ENCODE results near the gene SLC43A3. TPM values are rescaled to one million over a fixed set of nuclear protein-coding genes. Genes with fewer than 3 reads are reported as not detected.

SLC43A3 gene
- total and polyA plus RNA-seq, 2 of the 4 experiments (the other 2 are of a cell fraction), result 12.7 to 21.1 TPM

GRCh38 chr11:57467508-57468157, 40.7 kb upstream of the SLC43A3 start:
- Histone ChIP-seq H3K4me3 (ENCODE audit: insufficient read depth, low read depth, low read length) (no peak overlapping the region), H3K4me2 (ENCODE audit: low read depth, low read length) (no peak overlapping the region), H3K56ac (ENCODE audit: extremely low read depth, insufficient read depth, low read length) (no peak overlapping the region), H3K18ac (ENCODE audit: low read depth, low read length) (no peak overlapping the region), H2BK5ac (ENCODE audit: low read depth, low read length, poor library complexity, severe bottlenecking) (no peak overlapping the region), H2BK20ac (ENCODE audit: low read depth, low read length) (no peak overlapping the region), H3K4ac (ENCODE audit: low read depth, low read length) (no peak overlapping the region), H3K27me3 (ENCODE audit: control insufficient read depth, insufficient read depth, low read length) (peaks cover 21% of the 10 kb centered on the region), H2AK9ac (replicated peaks; ENCODE audit: low read depth, low read length, poor library complexity) (no peak overlapping the region), H3K27ac (ENCODE audit: insufficient read depth, low read length) (no peak overlapping the region), H4K8ac (ENCODE audit: low read depth in 2 of 2, low read length in 2 of 2) (no peak overlapping the region), H3K9me1 (ENCODE audit: insufficient read depth, low read length) (no peaks in the 10 kb centered on the region), H3K79me1 (ENCODE audit: low read depth in 1 of 2, low read length in 2 of 2) (no peaks in the 10 kb centered on the region), H4K5ac (ENCODE audit: low read depth, low read length) (no peak overlapping the region), H3K14ac (replicated peaks; ENCODE audit: low read depth, low read length) (no peak overlapping the region), H3K36me3 (ENCODE audit: control insufficient read depth, insufficient read depth, low read length) (no peaks in the 10 kb centered on the region), H2BK15ac (ENCODE audit: low read depth, low read length) (no peak overlapping the region), H2AK5ac (ENCODE audit: low read depth, low read length) (no peak overlapping the region), H3K9ac (ENCODE audit: low read depth, low read length) (no peak overlapping the region), H3K9me3 (ENCODE audit: control insufficient read depth, insufficient read depth, low read length) (no peaks in the 10 kb centered on the region), H4K91ac (ENCODE audit: insufficient read depth, low read depth, low read length) (no peak overlapping the region), H3K4me1 (ENCODE audit: control insufficient read depth, insufficient read depth, low read length) (no peaks in the 10 kb centered on the region), H4K20me1 (ENCODE audit: insufficient read depth, low read length) (no peaks in the 10 kb centered on the region; the same call in 1 of the 2 replicates), H3K23ac (ENCODE audit: low read depth, low read length) (no peak overlapping the region), H2AFZ (replicated peaks; ENCODE audit: low read length, poor library complexity) (no peak overlapping the region), H2BK120ac (ENCODE audit: low read depth, low read length) (no peak overlapping the region)
- BruUV-seq (replicated peaks), result no TSS peak
- intact Hi-C loops (cut with micrococcal nuclease), result no loop called here
- WGBS, 2 experiments (ENCODE audit: extremely low coverage in 2 of 2, insufficient read length in 1 of 2), result 71% methylated on average over 10 of the region's 23 CpGs; no CpG with 5 or more reads in 1 of the 2 experiments
- ATAC-seq (ENCODE audit: low read depth) (no peak), DNase-seq (no peak)
- no peak for TF ChIP-seq RFX5 (IDR thresholded peaks at IDR 0.05; ENCODE audit: low read depth, low read length)
- no peak for TF ChIP-seq SMC3 (IDR thresholded peaks at IDR 0.05; ENCODE audit: low read depth, low read length)
- no peak for TF ChIP-seq MAZ (IDR thresholded peaks at IDR 0.05; ENCODE audit: borderline replicate concordance, low read depth, low read length)
- TF ChIP-seq CEBPB (IDR thresholded peaks at IDR 0.05; ENCODE audit: low read depth, low read length), result no peak
- TF ChIP-seq MAFK (IDR thresholded peaks at IDR 0.05; ENCODE audit: low read depth, low read length), result no peak
- no peak for TF ChIP-seq ELK1 (IDR thresholded peaks at IDR 0.05; ENCODE audit: borderline replicate concordance, low read depth, low read length)
- no peak for TF ChIP-seq RAD21 (IDR thresholded peaks at IDR 0.05; ENCODE audit: low read length)
- no peak for TF ChIP-seq MXI1 (IDR thresholded peaks at IDR 0.05; ENCODE audit: borderline replicate concordance, low read depth, low read length)
- TF ChIP-seq BHLHE40 (IDR thresholded peaks at IDR 0.05; ENCODE audit: low read depth, low read length), result no peak
- TF ChIP-seq RCOR1 (IDR thresholded peaks at IDR 0.05; ENCODE audit: insufficient replicate concordance, low read length), result no peak
- no peak for TF ChIP-seq CTCF (conservative IDR thresholded peaks at IDR 0.05; ENCODE audit: low read depth, low read length)
- TF ChIP-seq CHD1 (IDR thresholded peaks at IDR 0.05; ENCODE audit: low read depth, low read length), result no peak
- no peak for TF ChIP-seq USF2 (IDR thresholded peaks at IDR 0.05; ENCODE audit: low read depth, low read length)
- no peak for TF ChIP-seq FOS (IDR thresholded peaks at IDR 0.05; ENCODE audit: low read depth, low read length)
- TF ChIP-seq POLR2A (IDR thresholded peaks at IDR 0.05; ENCODE audit: low read depth, low read length), result no peak
- no peak for TF ChIP-seq NFE2L2 (IDR thresholded peaks at IDR 0.05; ENCODE audit: low read depth, low read length)
- in situ Hi-C loops (cut with MboI; ENCODE audit: low sequenced_read_pairs), result no loop called here
- dilution Hi-C loops (cut with HindIII; ENCODE audit: low sequenced_read_pairs, unreplicated experiment), result no loop called here
- ChIA-PET CTCF (no interaction called here), POLR2A (ENCODE audit: unreplicated experiment) (no interaction called here)

Data from IMR-90 (cell line).